Cardiac muscle cell (in vitro differentiated cells and primary cell): ENCODE measurements around the gene LCN2. TPM values are rescaled to one million over a fixed set of nuclear protein-coding genes. Genes with fewer than 3 reads are reported as not detected.

Experiments
- DNase-seq, 2 donors: peaks; one replicate each; pipeline versions ENCODE4 v3.0.0 to v3.0.0-alpha.2; 2010 to 2017; ENCODE audit warnings: low read depth in 1 of 2, low spot score in 1 of 2
- H3K27ac ChIP-seq: fragments of 200-600 bp; sonication (generic); 2 replicates; pipeline ENCODE4 v1.5.1; 2016
- H3K27me3 ChIP-seq: fragments of 200-600 bp; sonication (generic); 2 replicates; pipeline ENCODE4 v1.6.0; 2016; ENCODE audit warnings: control low read depth
- H3K36me3 ChIP-seq: fragments of 200-600 bp; sonication (generic); 2 replicates; pipeline ENCODE4 v1.5.1; 2016; ENCODE audit warnings: control low read depth
- H3K4me1 ChIP-seq: fragments of 200-600 bp; sonication (generic); 2 replicates; pipeline ENCODE4 v1.8.1; 2017; ENCODE audit warnings: low read depth, mild to moderate bottlenecking, mixed run types
- H3K4me3 ChIP-seq: fragments of 200-600 bp; sonication (generic); 2 replicates; pipeline ENCODE4 v1.5.1; 2016; ENCODE audit warnings: mild to moderate bottlenecking
- H3K9me3 ChIP-seq: fragments of 200-600 bp; sonication (generic); 2 replicates; pipeline ENCODE4 v1.5.1; 2017; ENCODE audit warnings: low read depth, mild to moderate bottlenecking, control low read depth
- polyA plus RNA-seq: library from polyadenylated mRNA; unstranded; fragments of >200 nt; fragmentation: Nextera tagmentation; extraction: Ambion mirVana; gene quantifications from 2 replicates; pipeline ENCODE4 v1.2.1, GENCODE V29; 2016
- total RNA-seq: library from RNA; depleted of rRNA; stranded (reverse); fragments of >200 nt; gene quantifications from 2 replicates; pipeline ENCODE4 v1.2.3, GENCODE V29; 2016
- TF ChIP-seq, protein P1 (sequence below): IDR thresholded peaks from 2 replicates; pipeline ENCODE4 v1.5.1; 2012; ENCODE audit warnings: low read depth, mild to moderate bottlenecking, low read length

Gene LCN2
- total and polyA plus RNA-seq, 2 experiments from 2014 or later: not detected

DNA sequence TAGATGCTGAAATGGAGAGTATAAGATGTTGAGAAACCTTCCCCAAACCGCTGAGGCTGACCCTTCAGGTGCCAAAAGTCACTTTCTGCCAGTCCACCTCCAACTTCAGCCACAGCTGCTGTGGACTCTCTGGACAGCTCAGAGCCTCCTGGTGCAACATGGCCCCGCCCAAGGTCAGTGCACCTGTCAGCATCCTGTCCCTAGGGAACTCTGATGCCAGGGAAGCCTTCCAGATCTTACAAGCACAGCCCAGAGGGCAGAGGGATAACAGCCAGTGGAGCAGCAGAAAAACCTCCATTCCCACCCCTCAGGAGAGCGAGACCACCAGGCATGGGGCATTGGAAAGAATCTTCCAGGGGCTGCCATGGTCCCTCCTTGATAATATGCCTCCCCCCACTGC, 11.3 kb upstream of the LCN2 start:
- DNase-seq: no peak
- H3K27ac ChIP-seq: no peak overlapping the region
- no peaks in the 10 kb centered on the region for H3K9me3 ChIP-seq
- TF ChIP-seq, protein P1, sequence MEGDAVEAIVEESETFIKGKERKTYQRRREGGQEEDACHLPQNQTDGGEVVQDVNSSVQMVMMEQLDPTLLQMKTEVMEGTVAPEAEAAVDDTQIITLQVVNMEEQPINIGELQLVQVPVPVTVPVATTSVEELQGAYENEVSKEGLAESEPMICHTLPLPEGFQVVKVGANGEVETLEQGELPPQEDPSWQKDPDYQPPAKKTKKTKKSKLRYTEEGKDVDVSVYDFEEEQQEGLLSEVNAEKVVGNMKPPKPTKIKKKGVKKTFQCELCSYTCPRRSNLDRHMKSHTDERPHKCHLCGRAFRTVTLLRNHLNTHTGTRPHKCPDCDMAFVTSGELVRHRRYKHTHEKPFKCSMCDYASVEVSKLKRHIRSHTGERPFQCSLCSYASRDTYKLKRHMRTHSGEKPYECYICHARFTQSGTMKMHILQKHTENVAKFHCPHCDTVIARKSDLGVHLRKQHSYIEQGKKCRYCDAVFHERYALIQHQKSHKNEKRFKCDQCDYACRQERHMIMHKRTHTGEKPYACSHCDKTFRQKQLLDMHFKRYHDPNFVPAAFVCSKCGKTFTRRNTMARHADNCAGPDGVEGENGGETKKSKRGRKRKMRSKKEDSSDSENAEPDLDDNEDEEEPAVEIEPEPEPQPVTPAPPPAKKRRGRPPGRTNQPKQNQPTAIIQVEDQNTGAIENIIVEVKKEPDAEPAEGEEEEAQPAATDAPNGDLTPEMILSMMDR: no peak
- no peaks in the 10 kb centered on the region for H3K36me3 ChIP-seq
- H3K4me1 ChIP-seq: no peaks in the 10 kb centered on the region
- no peaks in the 10 kb centered on the region for H3K27me3 ChIP-seq
- H3K4me3 ChIP-seq: no peak overlapping the region

DNA sequence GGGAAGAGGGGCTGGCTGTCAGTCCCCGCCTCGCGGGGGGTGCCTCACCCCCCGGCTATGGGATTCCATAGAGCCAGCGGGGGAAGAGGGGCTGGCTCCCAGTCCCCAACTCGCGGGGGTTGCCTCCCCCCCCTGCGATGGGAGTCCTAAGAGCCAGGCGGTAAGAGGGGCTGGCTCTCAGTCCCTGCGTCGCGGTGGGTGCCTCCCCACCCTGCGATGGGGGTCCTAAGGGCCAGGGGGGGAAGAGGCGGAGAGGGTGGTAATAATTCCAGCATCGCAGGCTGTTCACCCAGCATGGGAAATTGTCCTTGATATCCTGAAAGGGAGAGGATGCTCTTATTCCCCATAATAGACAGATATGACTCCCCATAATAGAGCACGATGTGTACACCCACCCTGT, 9.6 kb upstream of the LCN2 start:
- Histone ChIP-seq H3K4me3 (no peak overlapping the region), H3K9me3 (no peaks in the 10 kb centered on the region), H3K27ac (no peak overlapping the region), H3K4me1 (no peaks in the 10 kb centered on the region), H3K36me3 (no peaks in the 10 kb centered on the region), H3K27me3 (no peaks in the 10 kb centered on the region)
- TF ChIP-seq, protein P1: no peak
- DNase-seq: no peak

DNA sequence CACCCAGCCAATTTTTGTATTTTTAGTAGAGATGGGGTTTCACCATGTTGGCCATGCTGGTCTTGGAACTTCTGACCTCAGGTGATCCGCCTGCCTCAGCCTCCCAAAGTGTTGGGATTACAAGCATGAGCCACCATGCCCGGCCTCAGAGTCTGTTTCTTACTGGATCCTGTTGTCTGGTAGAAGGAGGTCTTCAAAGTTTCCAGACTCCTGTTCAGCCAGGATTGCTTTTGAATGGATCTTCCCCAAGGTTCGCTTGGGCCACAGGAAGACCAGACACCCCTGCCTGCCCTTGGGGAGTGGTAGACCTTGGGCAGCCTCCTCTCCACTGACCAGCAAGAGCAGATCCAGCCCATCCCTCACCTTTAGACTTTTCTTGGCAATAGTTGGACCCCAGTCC, 7.6 kb upstream of the LCN2 start:
- Histone ChIP-seq H3K4me1 (no peaks in the 10 kb centered on the region), H3K9me3 (no peaks in the 10 kb centered on the region), H3K4me3 (no peak overlapping the region), H3K36me3 (no peaks in the 10 kb centered on the region), H3K27me3 (no peaks in the 10 kb centered on the region), H3K27ac (no peak overlapping the region)
- TF ChIP-seq, protein P1: no peak
- DNase-seq: no peak

DNA sequence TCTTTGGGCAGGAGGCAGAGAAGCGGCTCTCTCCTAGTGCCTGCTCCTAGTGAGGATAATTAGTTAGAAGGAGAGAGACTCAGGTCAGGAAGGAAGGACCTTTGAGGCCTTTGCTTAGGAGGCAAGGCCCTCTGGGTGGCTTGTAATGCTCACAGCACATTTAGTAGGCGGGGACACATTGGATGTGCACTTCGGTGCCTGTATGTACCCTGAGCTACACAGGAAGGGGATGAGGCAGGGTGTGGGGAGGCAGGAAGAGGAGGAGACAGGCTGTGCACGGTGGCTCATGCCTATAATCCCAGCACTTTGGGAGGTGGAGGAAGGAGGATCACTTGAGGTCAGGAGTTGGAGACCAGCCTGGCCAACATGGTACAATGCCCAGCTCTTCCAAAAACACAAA, 7.2 kb upstream of the LCN2 start:
- TF ChIP-seq, protein P1: no peak
- Histone ChIP-seq H3K4me3 (no peak overlapping the region), H3K27me3 (no peaks in the 10 kb centered on the region), H3K36me3 (no peaks in the 10 kb centered on the region), H3K9me3 (no peaks in the 10 kb centered on the region), H3K4me1 (no peaks in the 10 kb centered on the region), H3K27ac (no peak overlapping the region)
- no peak for DNase-seq

DNA sequence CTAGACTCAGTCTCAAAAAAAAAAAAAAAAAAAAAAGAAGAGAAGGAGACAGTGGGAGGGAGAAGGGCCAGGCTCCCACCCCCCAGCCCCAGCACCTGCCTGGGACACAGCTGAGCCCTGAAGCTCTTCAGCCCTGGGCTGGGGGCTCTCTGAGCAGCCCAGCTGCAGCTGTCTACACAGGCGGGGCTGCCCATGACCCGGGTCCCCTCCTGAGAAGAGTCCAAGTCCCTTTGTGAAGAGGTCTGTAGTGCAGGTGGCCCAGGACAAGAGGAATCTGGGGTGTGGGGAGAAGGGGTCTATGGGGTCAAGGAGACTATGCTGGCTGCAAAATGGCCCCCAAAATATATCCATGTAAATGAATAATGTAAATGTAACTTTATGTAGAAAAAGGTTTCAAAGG, 6.7 kb upstream of the LCN2 start:
- DNase-seq: no peak
- Histone ChIP-seq H3K36me3 (no peaks in the 10 kb centered on the region), H3K4me1 (no peaks in the 10 kb centered on the region), H3K27me3 (no peaks in the 10 kb centered on the region), H3K4me3 (no peak overlapping the region), H3K9me3 (no peaks in the 10 kb centered on the region), H3K27ac (no peak overlapping the region)
- TF ChIP-seq, protein P1: no peak
